GM08714 (cell line): ENCODE measurements around the gene HMGCS2.

Experiments
- H3K4me3 ChIP-seq: fragments of 200-500 bp; sonication (Bioruptor generic); 2 replicates; pipeline ENCODE4 v1.5.1; 2014; ENCODE audit warnings: mild to moderate bottlenecking, low read length, inconsistent platforms
- ZNF274 ChIP-seq: IDR thresholded peaks from 2 replicates; pipeline ENCODE4 v1.6.1; 2012; ENCODE audit warnings: mild to moderate bottlenecking, low read depth, low read length

HMGCS2 gene

GRCh38 chr1:119781434-119782210, 12.9 kb upstream of the HMGCS2 start:
- no peak overlapping the region for H3K4me3 ChIP-seq
- TF ChIP-seq ZNF274, result no peak

- H3K4me3 ChIP-seq, result no peak overlapping the region
- TF ChIP-seq ZNF274, result no peak
Measured at GRCh38 chr1:119779869-119780356, 11.2 kb upstream of the HMGCS2 start.

GRCh38 chr1:119778886-119779560, 10.3 kb upstream of the HMGCS2 start:
- no peak overlapping the region for H3K4me3 ChIP-seq
- no peak for TF ChIP-seq ZNF274

- H3K4me3 ChIP-seq, result no peak overlapping the region
- no peak for TF ChIP-seq ZNF274
Measured at GRCh38 chr1:119778359-119778758, 9.7 kb upstream of the HMGCS2 start.

- no peak for TF ChIP-seq ZNF274
- H3K4me3 ChIP-seq, result no peak overlapping the region
Measured at GRCh38 chr1:119774746-119775490, 6.2 kb upstream of the HMGCS2 start.

- H3K4me3 ChIP-seq, result no peak overlapping the region
- no peak for TF ChIP-seq ZNF274
Measured at GRCh38 chr1:119773711-119774241, 5.1 kb upstream of the HMGCS2 start.

GRCh38 chr1:119772298-119772697, 3.6 kb upstream of the HMGCS2 start:
- TF ChIP-seq ZNF274, result no peak
- H3K4me3 ChIP-seq, result no peak overlapping the region

- H3K4me3 ChIP-seq, result no peak overlapping the region
- TF ChIP-seq ZNF274, result no peak
Measured at GRCh38 chr1:119771770-119772169, 3.1 kb upstream of the HMGCS2 start.

- no peak for TF ChIP-seq ZNF274
- no peak overlapping the region for H3K4me3 ChIP-seq
Measured at GRCh38 chr1:119771016-119771415, 2.3 kb upstream of the HMGCS2 start.

GRCh38 chr1:119767486-119767885, 1.2 kb downstream of the HMGCS2 start:
- no peak overlapping the region for H3K4me3 ChIP-seq
- TF ChIP-seq ZNF274, result no peak

GRCh38 chr1:119766374-119766794, 2.3 kb downstream of the HMGCS2 start:
- no peak for TF ChIP-seq ZNF274
- H3K4me3 ChIP-seq, result no peak overlapping the region

- no peak overlapping the region for H3K4me3 ChIP-seq
- TF ChIP-seq ZNF274, result no peak
Measured at GRCh38 chr1:119764220-119764619, 4.5 kb downstream of the HMGCS2 start.

- no peak for TF ChIP-seq ZNF274
Measured at GRCh38 chr1:119762953-119763352, 5.8 kb downstream of the HMGCS2 start.

GRCh38 chr1:119762409-119762808, 6.3 kb downstream of the HMGCS2 start:
- TF ChIP-seq ZNF274, result no peak
- H3K4me3 ChIP-seq, result no peak overlapping the region

More at GRCh38 chr1:119762953-119763352, 5.8 kb downstream of the HMGCS2 start:
- H3K4me3 ChIP-seq, result no peak overlapping the region
